ENCODE measurements around the gene RAD51AP2. TPM values are rescaled to one million over a fixed set of nuclear protein-coding genes. Genes with fewer than 3 reads are reported as not detected.

The RAD51AP2 gene
- total RNA-seq, 2 donors from 2014 or later: 4.2 TPM; not detected in 1

DNA sequence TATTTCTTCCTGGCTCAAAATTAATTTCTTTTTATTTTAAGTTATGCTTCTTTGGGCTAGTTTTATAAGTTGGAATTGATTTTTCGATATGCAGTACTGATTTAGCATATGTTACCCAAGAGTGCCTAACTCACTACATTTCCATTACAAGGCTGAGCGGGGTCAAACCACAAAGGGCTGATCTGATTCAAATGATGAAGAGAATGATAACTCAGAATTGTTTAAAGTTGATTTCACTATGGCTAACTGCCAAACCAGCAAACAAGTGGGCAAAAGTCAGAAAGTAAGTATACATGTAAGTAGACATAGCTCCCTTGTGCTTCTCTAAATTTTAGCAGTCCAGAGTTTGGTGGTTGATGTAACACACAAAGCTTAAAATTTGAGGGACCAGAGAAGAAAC is 35.6 kb downstream of the RAD51AP2 start:
- no peak for DNase-seq (ENCODE audit: low spot score)
- no peaks in the 10 kb centered on the region for H3K9me3 ChIP-seq
- TF ChIP-seq, protein P1, sequence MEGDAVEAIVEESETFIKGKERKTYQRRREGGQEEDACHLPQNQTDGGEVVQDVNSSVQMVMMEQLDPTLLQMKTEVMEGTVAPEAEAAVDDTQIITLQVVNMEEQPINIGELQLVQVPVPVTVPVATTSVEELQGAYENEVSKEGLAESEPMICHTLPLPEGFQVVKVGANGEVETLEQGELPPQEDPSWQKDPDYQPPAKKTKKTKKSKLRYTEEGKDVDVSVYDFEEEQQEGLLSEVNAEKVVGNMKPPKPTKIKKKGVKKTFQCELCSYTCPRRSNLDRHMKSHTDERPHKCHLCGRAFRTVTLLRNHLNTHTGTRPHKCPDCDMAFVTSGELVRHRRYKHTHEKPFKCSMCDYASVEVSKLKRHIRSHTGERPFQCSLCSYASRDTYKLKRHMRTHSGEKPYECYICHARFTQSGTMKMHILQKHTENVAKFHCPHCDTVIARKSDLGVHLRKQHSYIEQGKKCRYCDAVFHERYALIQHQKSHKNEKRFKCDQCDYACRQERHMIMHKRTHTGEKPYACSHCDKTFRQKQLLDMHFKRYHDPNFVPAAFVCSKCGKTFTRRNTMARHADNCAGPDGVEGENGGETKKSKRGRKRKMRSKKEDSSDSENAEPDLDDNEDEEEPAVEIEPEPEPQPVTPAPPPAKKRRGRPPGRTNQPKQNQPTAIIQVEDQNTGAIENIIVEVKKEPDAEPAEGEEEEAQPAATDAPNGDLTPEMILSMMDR (IDR thresholded peaks at IDR 0.05): no peak
- TF ChIP-seq POLR2A (IDR thresholded peaks at IDR 0.05): no peak
- TF ChIP-seq POLR2AphosphoS5 (IDR thresholded peaks at IDR 0.05): no peak
- intact Hi-C loops (cut with DNase I): no loop called here
- 80% methylated on average over 2 of the region's 2 CpGs for WGBS
- H3K4me3 ChIP-seq: no peak overlapping the region
- H3K27ac ChIP-seq: no peak overlapping the region
- no peaks in the 10 kb centered on the region for H3K36me3 ChIP-seq
- no peaks in the 10 kb centered on the region for H3K27me3 ChIP-seq (replicated peaks; ENCODE audit: insufficient read depth)
- no peaks in the 10 kb centered on the region for H3K4me1 ChIP-seq (replicated peaks)

DNA sequence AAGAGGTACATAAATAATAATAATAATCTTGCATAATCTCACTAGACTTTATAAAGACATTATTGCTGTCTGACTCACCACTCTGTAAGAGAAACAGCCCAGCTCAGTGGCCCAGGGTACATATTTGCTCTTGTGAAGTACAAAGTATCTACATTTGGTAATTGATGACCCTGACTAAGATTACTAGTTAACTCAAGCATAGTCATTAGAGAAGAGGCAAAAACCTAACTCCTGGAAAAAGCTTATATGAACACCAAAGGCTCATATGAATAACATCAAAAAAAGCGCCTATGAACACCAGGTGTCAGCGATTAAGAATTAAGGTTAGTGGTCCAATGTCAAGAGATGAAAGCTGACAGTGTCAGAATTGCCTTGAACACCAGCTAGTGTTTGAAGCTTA is 38.4 kb downstream of the RAD51AP2 start:
- TF ChIP-seq, protein P1 (IDR thresholded peaks at IDR 0.05): no peak
- TF ChIP-seq POLR2A (IDR thresholded peaks at IDR 0.05): no peak
- no peak for TF ChIP-seq POLR2AphosphoS5 (IDR thresholded peaks at IDR 0.05)
- intact Hi-C loops (cut with DNase I): no loop called here
- WGBS: 96% methylated on average over 2 of the region's 2 CpGs
- no peaks in the 10 kb centered on the region for H3K4me1 ChIP-seq (replicated peaks)
- no peaks in the 10 kb centered on the region for H3K27me3 ChIP-seq (replicated peaks; ENCODE audit: insufficient read depth)
- DNase-seq (ENCODE audit: low spot score): no peak
- H3K36me3 ChIP-seq: no peaks in the 10 kb centered on the region
- no peak overlapping the region for H3K27ac ChIP-seq
- H3K4me3 ChIP-seq: no peak overlapping the region
- H3K9me3 ChIP-seq: no peaks in the 10 kb centered on the region

DNA sequence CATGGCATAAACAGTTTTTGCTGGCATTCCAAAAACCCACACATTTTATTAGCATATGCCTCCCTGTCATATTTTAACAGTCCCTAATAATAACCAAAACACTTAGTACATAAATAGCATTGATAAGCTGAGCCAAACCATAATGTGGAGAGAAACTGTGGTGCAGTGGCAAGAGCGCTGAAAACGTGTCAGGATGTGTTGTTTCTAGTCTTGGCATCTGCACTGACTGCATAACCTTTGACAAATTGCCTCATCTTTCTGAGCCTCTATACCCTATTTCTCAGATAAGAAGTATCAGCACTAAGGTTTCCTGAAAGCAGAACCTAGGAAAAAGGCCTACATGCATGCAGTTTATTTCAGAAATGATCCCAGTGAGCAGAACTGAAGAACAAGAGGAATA is 41.4 kb downstream of the RAD51AP2 start:
- H3K36me3 ChIP-seq: no peaks in the 10 kb centered on the region
- H3K4me1 ChIP-seq (replicated peaks): no peaks in the 10 kb centered on the region
- H3K27ac ChIP-seq: no peak overlapping the region
- intact Hi-C loops (cut with DNase I): no loop called here
- H3K9me3 ChIP-seq: no peaks in the 10 kb centered on the region
- 68% methylated on average over 2 of the region's 2 CpGs for WGBS
- TF ChIP-seq POLR2AphosphoS5 (IDR thresholded peaks at IDR 0.05) (no peak), POLR2A (IDR thresholded peaks at IDR 0.05) (no peak)
- TF ChIP-seq, protein P1 (IDR thresholded peaks at IDR 0.05): no peak
- no peak for DNase-seq (ENCODE audit: low spot score)
- no peaks in the 10 kb centered on the region for H3K27me3 ChIP-seq (replicated peaks; ENCODE audit: insufficient read depth)
- H3K4me3 ChIP-seq: no peak overlapping the region

DNA sequence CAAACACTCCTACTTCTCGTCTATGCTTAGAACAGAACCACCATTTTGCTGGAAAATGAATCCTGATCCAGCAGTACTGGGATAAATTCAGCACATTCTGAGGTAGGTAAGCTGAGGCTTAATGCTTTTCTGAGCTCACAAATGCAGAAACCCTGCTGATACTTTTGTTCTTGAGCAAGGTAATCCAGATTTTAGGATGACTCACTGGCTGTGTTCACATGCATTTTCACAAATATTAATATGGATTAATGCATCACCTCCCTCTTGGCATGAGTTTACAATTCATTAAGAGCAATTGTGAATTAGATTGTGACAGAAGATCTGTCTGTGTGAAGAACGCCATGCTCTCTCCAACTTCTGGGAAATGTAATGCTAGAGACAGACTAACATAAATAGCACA is 42.2 kb downstream of the RAD51AP2 start:
- Histone ChIP-seq H3K4me1 (replicated peaks) (no peaks in the 10 kb centered on the region), H3K36me3 (no peaks in the 10 kb centered on the region), H3K4me3 (no peak overlapping the region), H3K9me3 (no peaks in the 10 kb centered on the region), H3K27me3 (replicated peaks; ENCODE audit: insufficient read depth) (no peaks in the 10 kb centered on the region), H3K27ac (no peak overlapping the region)
- DNase-seq (ENCODE audit: low spot score): no peak
- TF ChIP-seq, protein P1 (IDR thresholded peaks at IDR 0.05): no peak
- TF ChIP-seq POLR2AphosphoS5 (IDR thresholded peaks at IDR 0.05) (no peak), POLR2A (IDR thresholded peaks at IDR 0.05) (no peak)
- intact Hi-C loops (cut with DNase I): no loop called here
- WGBS: 78% methylated on average over 2 of the region's 2 CpGs

DNA sequence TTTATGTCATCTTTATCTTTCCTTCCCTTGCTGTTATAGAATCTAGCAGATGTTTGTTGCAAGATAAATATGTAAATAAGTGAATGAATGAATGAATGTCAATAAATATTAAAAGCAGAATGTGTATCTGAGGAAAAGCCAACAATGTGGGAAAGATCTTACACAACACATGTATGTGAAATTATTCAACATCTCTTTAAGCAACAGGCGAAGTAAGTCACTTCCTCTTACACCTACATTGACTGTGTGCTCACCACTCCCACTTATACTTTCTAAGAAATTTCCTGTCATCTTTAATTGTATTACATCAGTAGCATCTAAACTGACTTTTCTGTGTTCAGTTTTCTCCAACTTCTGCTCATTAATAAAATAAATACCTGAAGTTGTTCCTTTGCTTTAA is 43.0 kb downstream of the RAD51AP2 start:
- intact Hi-C loops (cut with DNase I): no loop called here
- H3K4me1 ChIP-seq (replicated peaks): no peaks in the 10 kb centered on the region
- no peaks in the 10 kb centered on the region for H3K9me3 ChIP-seq
- no peak overlapping the region for H3K27ac ChIP-seq
- no peaks in the 10 kb centered on the region for H3K27me3 ChIP-seq (replicated peaks; ENCODE audit: insufficient read depth)
- no peak for DNase-seq (ENCODE audit: low spot score)
- TF ChIP-seq POLR2A (IDR thresholded peaks at IDR 0.05) (no peak), POLR2AphosphoS5 (IDR thresholded peaks at IDR 0.05) (no peak)
- TF ChIP-seq, protein P1 (IDR thresholded peaks at IDR 0.05): no peak
- H3K36me3 ChIP-seq: no peaks in the 10 kb centered on the region
- H3K4me3 ChIP-seq: no peak overlapping the region
- 85% methylated on average over 1 of the region's 1 CpG for WGBS
